GM20431 (cell line): ENCODE measurements around the gene GPR84.

ENCODE experiments used
- in situ Hi-C: fragments of 300-500 bp; cut with MseI, MboI; formaldehyde crosslinking; loops from one replicate; pipeline ENCODE4 v1.15.0; 2020; ENCODE audit warnings: low sequenced_read_pairs; ENCODE audit not compliant: unreplicated experiment

Gene GPR84

GRCh38 chr12:54393207-54393609 is 28.9 kb upstream of the GPR84 start:
- in situ Hi-C loops, result no loop called here

DNA sequence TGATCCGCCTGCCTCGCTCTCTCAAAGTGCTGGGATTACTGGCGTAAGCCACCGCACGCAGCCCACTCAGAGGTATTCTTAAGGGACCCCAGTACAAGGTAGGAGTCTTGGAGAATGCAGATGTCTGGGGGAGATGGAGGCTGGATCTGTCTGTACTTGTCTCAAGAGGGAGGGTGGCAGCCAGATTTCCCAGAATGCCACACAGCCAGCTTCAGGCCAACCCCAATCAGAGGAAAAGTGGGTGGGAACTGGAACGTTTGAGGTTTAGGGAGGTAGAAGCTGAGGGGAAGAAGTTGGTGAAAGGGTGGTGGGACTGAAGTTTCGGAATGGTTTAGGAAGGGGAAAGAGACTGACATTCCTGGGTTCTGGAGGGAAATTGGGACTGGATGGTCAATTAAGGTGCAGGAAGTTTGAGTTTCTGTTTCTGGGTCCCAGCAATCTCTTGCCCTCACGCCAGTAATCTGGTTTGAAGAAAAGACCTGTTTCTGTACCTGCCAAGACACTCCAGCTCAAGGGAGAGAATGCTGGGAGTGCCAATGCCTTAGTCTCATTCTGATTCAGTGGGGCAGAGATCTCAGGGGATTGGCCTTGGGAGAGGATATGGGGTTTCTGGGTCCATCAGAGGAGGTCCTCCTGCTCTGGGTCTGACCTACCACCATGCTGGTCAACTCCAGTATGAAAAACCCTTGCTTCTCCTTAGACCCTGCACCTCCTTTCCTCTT is 28.4 kb upstream of the GPR84 start:
- in situ Hi-C loops, result no loop called here

GRCh38 chr12:54390668-54391551 is 26.6 kb upstream of the GPR84 start:
- in situ Hi-C loops, result no loop called here

- in situ Hi-C loops, result no loop called here
These were observed 25.9 kb upstream of the GPR84 start for GRCh38 chr12:54390176-54390667.

DNA sequence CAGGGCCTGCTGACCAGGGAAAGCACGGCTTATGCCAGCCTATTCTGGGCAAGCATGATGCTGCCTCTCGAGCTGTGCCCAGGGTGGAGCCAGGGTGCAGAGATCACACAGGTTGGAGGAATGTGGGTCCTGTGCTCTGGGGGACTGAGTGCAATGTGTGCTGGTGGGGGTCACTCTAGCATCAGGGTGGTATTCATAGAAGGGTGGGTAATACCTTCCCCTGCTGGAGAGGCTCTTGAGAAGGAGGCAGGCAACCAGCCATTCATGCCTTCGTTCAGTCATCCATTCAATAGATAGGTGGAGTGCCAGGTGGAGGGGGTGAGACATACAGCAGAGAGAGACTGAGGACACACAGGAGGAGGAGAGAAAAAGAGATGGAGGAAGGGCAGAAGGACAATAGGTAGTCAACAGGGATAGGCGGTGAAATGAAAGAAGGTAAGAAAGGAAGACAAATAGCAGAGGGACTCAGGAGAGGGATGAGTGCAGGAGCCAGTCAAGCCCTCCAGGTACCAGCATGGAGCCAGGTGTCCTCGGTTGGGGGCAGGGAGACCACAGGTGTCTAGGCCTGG is 25.4 kb upstream of the GPR84 start:
- in situ Hi-C loops, result no loop called here

DNA sequence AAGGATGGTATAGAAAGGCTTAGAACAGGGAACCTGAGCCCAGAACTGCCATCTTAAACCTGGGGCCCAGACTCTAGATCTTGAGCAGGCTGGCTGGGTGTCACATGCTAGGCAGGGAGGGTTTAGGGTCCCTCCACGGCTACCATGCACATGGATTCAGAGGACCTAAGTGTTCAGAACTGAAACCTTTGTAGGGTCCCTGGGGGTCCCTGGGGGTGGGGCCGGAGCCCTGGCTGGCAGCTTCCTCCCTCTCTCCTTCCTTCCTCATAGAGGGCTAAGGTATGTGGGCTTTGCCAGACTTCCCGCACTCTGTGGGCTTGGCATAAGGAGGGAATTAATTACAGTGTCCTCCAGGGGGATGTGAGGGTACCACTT is 24.8 kb upstream of the GPR84 start:
- in situ Hi-C loops, result no loop called here

DNA sequence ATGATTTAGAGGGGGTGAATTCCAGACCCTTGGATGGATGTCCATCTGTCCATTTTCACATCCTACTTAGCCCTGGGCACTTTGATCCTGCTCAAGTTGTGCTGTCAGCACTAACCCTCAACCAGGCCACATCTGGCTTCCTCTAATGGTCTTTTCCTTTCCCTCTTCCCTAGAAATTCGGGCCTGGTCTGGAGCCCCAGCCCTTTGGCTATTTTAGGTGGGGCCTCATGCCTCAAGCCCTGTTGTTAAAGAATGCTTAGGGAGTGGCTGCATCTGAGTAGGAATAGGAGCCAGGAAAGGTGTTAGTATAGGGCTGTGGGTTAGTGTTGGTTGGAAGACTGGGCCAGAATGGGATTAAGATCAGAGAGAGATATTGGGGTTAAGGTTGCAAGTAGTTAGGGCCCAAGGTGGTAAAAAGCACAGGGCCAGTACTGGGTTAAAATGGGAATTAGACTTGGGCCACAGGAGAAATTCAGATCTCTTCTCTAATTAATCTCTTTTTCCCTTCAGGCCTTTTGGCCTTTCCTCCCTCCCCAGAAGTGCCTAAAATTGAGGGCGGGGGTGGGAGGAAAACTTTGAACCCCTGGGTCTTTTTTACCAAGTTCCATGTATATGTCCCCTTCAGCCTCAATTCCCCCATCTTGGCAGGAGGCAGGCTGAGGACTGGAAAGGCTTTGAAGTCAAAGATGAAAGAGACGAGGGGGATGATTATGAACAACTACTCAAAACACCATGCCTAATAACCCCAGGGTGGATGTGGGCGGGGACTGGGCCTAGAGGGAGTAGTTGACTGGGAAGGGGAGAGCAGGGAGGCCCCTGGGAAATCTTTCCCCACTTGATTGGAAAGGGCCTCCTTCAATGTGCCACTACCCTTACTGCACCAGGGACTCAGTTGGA is 24.2 kb upstream of the GPR84 start:
- in situ Hi-C loops, result no loop called here

DNA sequence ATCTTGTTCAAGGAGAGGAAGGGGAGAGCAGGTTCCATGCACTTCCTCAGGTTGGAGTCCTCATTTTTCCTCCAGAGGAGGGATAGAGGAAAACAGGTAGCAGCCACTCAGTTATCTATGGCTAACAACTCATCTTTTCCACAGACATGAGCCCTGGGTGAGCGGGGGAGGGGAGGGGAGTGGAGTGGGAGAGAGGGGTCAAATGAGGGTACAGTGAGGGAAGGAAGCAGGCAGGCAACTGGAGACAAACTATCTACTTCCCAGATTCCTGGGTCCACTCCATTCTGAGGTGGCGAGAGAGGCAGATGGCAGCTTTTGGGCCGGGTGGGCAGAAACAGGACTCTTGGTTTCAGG is 22.8 kb upstream of the GPR84 start:
- in situ Hi-C loops, result no loop called here

- in situ Hi-C loops, result no loop called here
These were observed 22.3 kb upstream of the GPR84 start for GRCh38 chr12:54386403-54387113.

DNA sequence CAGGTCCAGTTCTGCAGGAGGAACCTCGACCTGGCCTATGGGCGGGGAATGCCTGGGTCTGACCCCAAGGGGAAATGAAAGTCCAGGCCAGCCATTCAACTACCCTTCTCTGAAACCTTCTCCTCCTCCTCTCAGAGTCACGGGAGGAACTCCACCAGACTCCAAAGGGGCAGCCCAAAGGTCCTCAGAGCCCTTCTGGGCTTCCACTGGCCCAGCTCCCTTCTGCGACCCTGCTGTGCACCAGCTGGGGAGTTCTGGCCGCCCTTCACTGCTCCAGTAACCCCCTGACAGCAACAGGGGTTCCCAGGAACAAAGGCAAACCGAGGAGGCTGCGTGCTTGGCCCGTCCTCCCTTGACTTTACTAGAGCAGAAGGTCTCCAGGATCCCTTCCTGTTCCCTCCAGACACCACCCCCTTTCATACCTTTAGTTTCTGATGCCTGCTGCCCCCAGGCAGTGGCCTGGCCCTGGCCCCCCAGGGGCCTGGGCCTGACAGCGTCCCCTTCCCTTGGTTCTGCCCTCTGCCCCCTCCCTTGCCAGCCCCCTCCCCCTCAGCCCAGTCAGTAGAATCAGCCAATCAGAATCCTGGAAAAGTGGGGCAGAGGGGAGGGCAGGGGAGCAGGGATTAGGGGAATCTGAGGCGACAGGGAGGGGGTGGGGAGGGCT is 21.1 kb upstream of the GPR84 start:
- in situ Hi-C loops, result no loop called here

- in situ Hi-C loops, result no loop called here
These were observed 20.3 kb upstream of the GPR84 start, which contains the start of gene ZNF385A for GRCh38 chr12:54384591-54385041. ZNF385A (minus strand) TSS chr12:54384733; CDS start chr12:54384514, 219 bp downstream.

DNA sequence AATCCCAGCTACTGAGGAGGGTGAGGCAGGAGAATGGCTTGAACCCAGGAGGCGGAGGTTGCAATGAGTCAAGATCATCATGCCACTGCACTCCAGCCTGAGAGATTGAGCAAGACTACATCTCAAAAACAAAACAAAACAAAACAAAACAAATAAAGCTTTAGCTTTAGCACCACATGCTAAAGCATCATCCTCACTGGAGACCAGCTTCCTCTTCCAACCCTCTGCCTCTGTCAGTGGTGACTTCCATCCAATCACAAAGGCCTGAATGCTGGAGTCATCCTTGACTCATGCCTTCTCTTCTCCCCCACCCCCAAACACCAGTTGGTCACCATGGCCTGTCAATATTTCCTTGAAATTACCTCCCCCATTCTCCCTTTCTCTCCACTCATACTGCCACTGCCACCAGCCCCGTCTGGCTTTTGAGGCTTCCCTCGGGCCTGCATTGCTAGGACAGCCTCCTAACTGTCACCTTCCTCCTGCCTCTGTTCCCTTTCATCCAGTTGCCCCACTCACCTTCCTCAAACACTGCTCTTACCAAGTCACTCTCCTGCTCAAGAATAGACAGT is 18.8 kb upstream of the GPR84 start:
- in situ Hi-C loops, result no loop called here

GRCh38 chr12:54381136-54381535 is 16.9 kb upstream of the GPR84 start:
- in situ Hi-C loops, result no loop called here

- in situ Hi-C loops, result no loop called here
These were observed 15.3 kb upstream of the GPR84 start for GRCh38 chr12:54379398-54380201.

GRCh38 chr12:54378796-54379397 is 14.6 kb upstream of the GPR84 start:
- in situ Hi-C loops, result no loop called here

DNA sequence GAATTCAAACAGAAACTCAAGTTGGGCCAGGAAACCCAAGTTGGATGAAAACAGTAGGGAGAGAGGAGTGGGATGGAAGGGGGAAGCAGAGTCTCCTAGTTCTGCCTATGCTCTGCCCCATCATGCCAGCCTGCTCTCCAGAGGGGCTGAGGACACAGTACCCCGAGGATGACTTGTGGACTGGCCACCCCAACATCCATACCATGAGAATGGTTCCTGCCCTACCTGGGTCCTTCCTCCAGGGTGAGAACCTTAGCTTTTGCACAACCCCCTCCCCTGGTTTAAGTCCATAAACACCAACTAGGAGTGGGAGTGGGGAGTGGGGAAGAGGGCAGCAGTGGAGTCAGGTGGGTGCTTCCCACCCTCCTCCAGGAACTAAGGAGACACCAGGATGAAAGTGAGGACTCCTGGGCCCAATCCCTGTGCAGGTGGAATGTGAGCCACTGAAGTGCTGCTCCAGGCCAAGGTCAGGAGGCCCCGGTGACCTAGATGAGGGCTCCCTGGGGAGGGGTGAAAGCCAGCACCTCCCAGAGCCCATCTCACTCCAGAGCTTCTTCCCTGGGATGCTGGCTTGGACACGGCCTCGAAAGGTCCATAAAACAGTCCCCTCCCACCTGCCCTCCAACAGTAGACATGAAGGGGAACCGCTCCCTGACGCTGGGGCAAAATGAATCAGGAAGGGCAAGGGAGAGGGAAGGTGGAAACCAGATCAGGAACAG is 13.7 kb upstream of the GPR84 start:
- in situ Hi-C loops, result no loop called here

DNA sequence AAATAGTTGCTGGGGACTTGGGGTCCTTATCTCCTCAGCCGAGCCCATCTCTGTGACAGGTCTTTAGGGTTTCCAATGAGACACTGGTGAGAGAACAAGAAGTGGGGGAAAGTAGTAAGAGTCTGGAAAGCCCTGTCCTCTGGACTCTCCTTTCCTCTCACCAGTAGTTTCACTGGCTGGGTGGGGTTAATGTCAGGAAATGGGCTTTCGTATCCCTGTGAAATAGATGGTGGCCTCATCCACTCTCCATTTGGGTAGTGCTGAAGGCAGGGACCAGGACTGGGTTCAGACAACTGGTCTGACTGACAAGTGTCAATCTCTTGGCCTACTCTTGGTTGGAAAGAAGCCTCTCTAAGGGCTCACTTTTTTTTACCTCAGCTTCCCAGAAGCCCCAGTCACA is 12.7 kb upstream of the GPR84 start:
- in situ Hi-C loops, result no loop called here
